OCI-LY1 (cell line): ENCODE measurements around the gene MRPS12.

ENCODE experiments used
- H2AFZ ChIP-seq: fragments of 200-600 bp; sonication (generic), shearing (Covaris generic); 2 replicates; pipeline ENCODE4 v1.6.0; 2014; ENCODE audit warnings: antibody characterized with exemption, mild to moderate bottlenecking, low read length
- H3F3A ChIP-seq: fragments of 200-600 bp; sonication (generic), shearing (Covaris generic); 2 replicates; pipeline ENCODE4 v1.6.0; 2014; ENCODE audit warnings: mild to moderate bottlenecking, antibody characterized with exemption, low read length, moderate library complexity; ENCODE audit not compliant: insufficient read depth
- H3K27ac ChIP-seq: fragments of 200-600 bp; sonication (generic); 2 replicates; pipeline ENCODE4 v1.5.1; 2014; ENCODE audit warnings: low read length, mixed run types, mild to moderate bottlenecking, low read depth; ENCODE audit not compliant: poor library complexity, severe bottlenecking
- H3K27me3 ChIP-seq: fragments of 200-600 bp; sonication (generic); 2 replicates; pipeline ENCODE4 v1.6.0; 2014; ENCODE audit warnings: antibody characterized with exemption, mild to moderate bottlenecking, low read length, moderate library complexity; ENCODE audit not compliant: insufficient read depth
- H3K36me3 ChIP-seq: fragments of 200-600 bp; sonication (generic); 2 replicates; pipeline ENCODE4 v1.6.1; 2014; ENCODE audit warnings: mild to moderate bottlenecking, antibody characterized with exemption, low read length, moderate library complexity, mixed read lengths; ENCODE audit not compliant: insufficient read depth
- H3K4me1 ChIP-seq: fragments of 200-600 bp; sonication (generic); 2 replicates; pipeline ENCODE4 v1.5.1; 2014; ENCODE audit warnings: mild to moderate bottlenecking, low read length, moderate library complexity; ENCODE audit not compliant: insufficient read depth, severe bottlenecking
- H3K4me2 ChIP-seq: fragments of 200-600 bp; sonication (generic), shearing (Covaris generic); 2 replicates; pipeline ENCODE4 v1.6.1; 2014; ENCODE audit warnings: low read length
- H3K4me3 ChIP-seq: fragments of 200-600 bp; sonication (generic); 2 replicates; pipeline ENCODE4 v1.5.1; 2014; ENCODE audit warnings: low read length, low read depth, mild to moderate bottlenecking, mixed read lengths; ENCODE audit not compliant: poor library complexity, severe bottlenecking
- H3K79me2 ChIP-seq: fragments of 200-600 bp; shearing (Covaris generic); 2 replicates; pipeline ENCODE4 v1.6.1; 2016; ENCODE audit warnings: mixed run types, low read length, mixed read lengths; ENCODE audit not compliant: insufficient read depth
- H3K9ac ChIP-seq: fragments of 200-600 bp; sonication (generic), shearing (Covaris generic); 2 replicates; pipeline ENCODE4 v1.6.1; 2014; ENCODE audit warnings: mild to moderate bottlenecking, low read length, mixed read lengths
- H3K9me2 ChIP-seq: fragments of 200-600 bp; sonication (generic), shearing (Covaris generic); 2 replicates; pipeline ENCODE4 v1.6.1; 2014; ENCODE audit warnings: low read depth, mild to moderate bottlenecking, low read length, mixed read lengths
- H3K9me3 ChIP-seq: fragments of 200-600 bp; shearing (Covaris generic); 2 replicates; pipeline ENCODE4 v1.6.1; 2014; ENCODE audit warnings: low read length, mixed read lengths
- H4K20me1 ChIP-seq: fragments of 200-600 bp; sonication (generic), shearing (Covaris generic); 2 replicates; pipeline ENCODE4 v1.6.0; 2016; ENCODE audit warnings: mild to moderate bottlenecking, low read length; ENCODE audit not compliant: insufficient read depth
- CTCF ChIP-seq: fragments of 200-600 bp; sonication (generic), shearing (Covaris generic); IDR thresholded peaks from 2 replicates; pipeline ENCODE4 v1.5.1; 2017; ENCODE audit warnings: mild to moderate bottlenecking, antibody characterized with exemption, low read length, moderate library complexity, mixed read lengths
- EZH2 ChIP-seq: fragments of 200-600 bp; sonication (generic), shearing (Covaris generic); IDR thresholded peaks from 2 replicates; pipeline ENCODE4 v1.8.0; 2017; ENCODE audit warnings: borderline replicate concordance, mixed run types, mild to moderate bottlenecking, antibody characterized with exemption, low read length, moderate library complexity, mixed read lengths

MRPS12 gene

GRCh38 chr19:38917516-38917915, 13.2 kb upstream of the MRPS12 start:
- H3K79me2 ChIP-seq = no peaks in the 10 kb centered on the region
- no peak overlapping the region for H3K4me2 ChIP-seq
- no peak overlapping the region for H3K27ac ChIP-seq
- no peaks in the 10 kb centered on the region for H4K20me1 ChIP-seq
- no peaks in the 10 kb centered on the region for H3K9me3 ChIP-seq
- no peak overlapping the region for H3K9ac ChIP-seq
- H3K36me3 ChIP-seq = peaks cover 16% of the 10 kb centered on the region
- H3K27me3 ChIP-seq = no peaks in the 10 kb centered on the region
- TF ChIP-seq EZH2 (no peak), CTCF (no peak)
- H2AFZ ChIP-seq = no peak overlapping the region
- no peaks in the 10 kb centered on the region for H3F3A ChIP-seq
- H3K4me1 ChIP-seq = no peaks in the 10 kb centered on the region
- no peaks in the 10 kb centered on the region for H3K9me2 ChIP-seq
- no peak overlapping the region for H3K4me3 ChIP-seq

- no peak overlapping the region for H3K4me3 ChIP-seq
- TF ChIP-seq CTCF (no peak), EZH2 (no peak)
- H3K79me2 ChIP-seq = no peaks in the 10 kb centered on the region
- no peak overlapping the region for H3K27ac ChIP-seq
- no peaks in the 10 kb centered on the region for H3K4me1 ChIP-seq
- H3K9ac ChIP-seq = no peak overlapping the region
- H2AFZ ChIP-seq = no peak overlapping the region
- no peaks in the 10 kb centered on the region for H3K9me2 ChIP-seq
- no peaks in the 10 kb centered on the region for H3F3A ChIP-seq
- no peaks in the 10 kb centered on the region for H3K9me3 ChIP-seq
- H3K27me3 ChIP-seq = no peaks in the 10 kb centered on the region
- H4K20me1 ChIP-seq = no peaks in the 10 kb centered on the region
- H3K4me2 ChIP-seq = no peak overlapping the region
- H3K36me3 ChIP-seq = peaks cover 17% of the 10 kb centered on the region
These were observed 12.7 kb upstream of the MRPS12 start for GRCh38 chr19:38917921-38918491.

- no peak overlapping the region for H3K4me3 ChIP-seq
- TF ChIP-seq CTCF (no peak), EZH2 (no peak)
- H3K27ac ChIP-seq = no peak overlapping the region
- H3K9ac ChIP-seq = no peak overlapping the region
- H3K9me3 ChIP-seq = no peaks in the 10 kb centered on the region
- no peak overlapping the region for H2AFZ ChIP-seq
- H4K20me1 ChIP-seq = no peaks in the 10 kb centered on the region
- H3F3A ChIP-seq = no peaks in the 10 kb centered on the region
- H3K27me3 ChIP-seq = no peaks in the 10 kb centered on the region
- H3K4me1 ChIP-seq = no peaks in the 10 kb centered on the region
- peaks cover 17% of the 10 kb centered on the region for H3K36me3 ChIP-seq
- H3K9me2 ChIP-seq = no peaks in the 10 kb centered on the region
- H3K4me2 ChIP-seq = no peak overlapping the region
- H3K79me2 ChIP-seq = no peaks in the 10 kb centered on the region
These were observed 12.2 kb upstream of the MRPS12 start for GRCh38 chr19:38918526-38918925.
